ENCODE results near the gene TKTL2. TPM values are rescaled to one million over a fixed set of nuclear protein-coding genes. Genes with fewer than 3 reads are reported as not detected.
"Not testable (repeated sequence)": the region's sequence is repeated elsewhere in the genome, so short reads cannot be mapped to it uniquely, and the experiment has no call there.

The TKTL2 gene
- polyA plus RNA-seq, 3 donors from 2014 or later: not detected

DNA sequence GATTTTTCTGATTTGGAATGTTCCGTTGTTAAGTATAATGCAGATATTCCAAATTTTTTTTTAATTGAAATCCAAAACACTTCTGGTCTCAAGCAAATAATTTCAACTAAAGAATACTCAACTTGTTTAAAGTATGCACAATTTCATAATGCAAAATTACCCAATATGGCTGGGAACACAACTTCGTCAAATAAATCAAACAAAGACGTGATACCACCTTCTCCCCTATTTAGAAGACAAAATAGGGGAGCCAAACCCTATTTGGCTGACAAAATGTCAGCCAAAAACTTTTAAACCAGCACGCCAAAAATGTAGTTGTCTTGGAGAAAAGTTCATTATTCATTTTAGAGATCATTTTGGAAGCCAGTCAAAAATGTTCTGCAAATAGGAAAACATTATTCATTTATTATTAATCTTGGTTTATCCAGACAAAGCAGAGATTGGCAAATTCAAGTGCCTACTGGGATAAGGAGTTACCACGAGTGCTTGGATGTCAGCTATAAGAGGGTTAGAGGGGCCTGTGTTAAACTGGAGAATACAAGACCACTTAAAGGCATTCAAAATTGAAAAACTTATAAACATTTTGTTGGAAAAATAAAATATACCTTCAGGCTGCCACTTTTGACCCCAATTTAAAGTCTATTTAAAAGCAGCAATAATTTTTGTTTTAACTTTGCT is 3.3 kb upstream of the TKTL2 start:
- Mint-ChIP-seq H3K4me1 (no peaks in the 10 kb centered on the region), H3K27ac (no peak overlapping the region), H3K9me3 (no peaks in the 10 kb centered on the region), H3K27me3 (ENCODE audit: low read depth in 3 of 3) (peaks cover 0 to 6% (median 2%) of the 10 kb centered on the region in 3 donors), H3K4me3 (no peak overlapping the region), H3K36me3 (no peaks in the 10 kb centered on the region)
- DNase-seq: no peak

DNA sequence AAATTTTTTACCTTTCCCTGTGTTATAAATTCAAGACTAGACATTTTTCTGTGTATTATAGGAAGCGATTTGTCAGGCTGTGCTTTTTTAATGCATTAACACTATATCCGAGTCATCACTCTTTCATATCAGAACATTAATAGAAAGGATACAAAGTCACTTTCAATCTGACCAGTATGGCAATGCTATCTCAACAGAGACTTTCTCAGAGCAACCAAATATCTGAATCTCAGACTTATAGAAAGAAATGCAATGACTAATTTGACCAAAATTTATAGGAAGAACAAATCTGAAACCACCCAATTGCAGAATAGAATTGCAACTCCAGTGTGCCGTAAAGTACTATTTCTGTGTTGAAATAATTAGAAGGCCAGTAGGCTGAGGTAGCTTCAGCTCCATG is 473 bp upstream of the TKTL2 start:
- no peaks in the 10 kb centered on the region for H3K9me3 Mint-ChIP-seq
- H3K36me3 Mint-ChIP-seq: no peaks in the 10 kb centered on the region
- no peak for DNase-seq
- H3K4me1 Mint-ChIP-seq: no peaks in the 10 kb centered on the region
- peaks cover 2 to 6% (median 3%) of the 10 kb centered on the region in 3 donors for H3K27me3 Mint-ChIP-seq (ENCODE audit: low read depth in 3 of 3)
- no peak overlapping the region for H3K4me3 Mint-ChIP-seq
- H3K27ac Mint-ChIP-seq: no peak overlapping the region

DNA sequence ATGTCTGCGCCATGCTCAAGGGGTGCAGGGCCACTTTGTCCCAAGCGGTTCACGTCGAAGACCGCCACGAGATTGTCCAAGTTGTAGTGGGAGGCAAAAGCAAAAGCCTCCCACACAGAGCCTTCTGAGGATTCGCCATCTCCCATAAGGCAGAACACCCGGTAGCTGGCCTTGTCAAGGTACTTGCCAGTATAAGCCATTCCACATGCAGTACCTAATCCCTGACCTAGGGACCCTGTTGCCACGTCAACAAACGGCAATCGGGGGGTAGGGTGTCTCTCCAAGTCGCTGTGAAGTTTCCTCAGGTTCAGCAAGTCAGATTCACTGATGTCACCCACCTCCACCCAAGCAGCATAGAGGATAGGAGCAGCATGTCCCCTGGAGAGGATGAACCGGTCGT is 424 bp downstream of the TKTL2 start:
- Mint-ChIP-seq H3K4me1 (no peaks in the 10 kb centered on the region), H3K27ac (no peak overlapping the region), H3K9me3 (no peaks in the 10 kb centered on the region), H3K4me3 (no peak overlapping the region), H3K27me3 (ENCODE audit: low read depth in 3 of 3) (peaks cover 3 to 5% (median 4%) of the 10 kb centered on the region in 3 donors), H3K36me3 (no peaks in the 10 kb centered on the region)
- no peak for DNase-seq

GRCh38 chr4:163470391-163470790 is 3.2 kb downstream of the TKTL2 start:
- Mint-ChIP-seq H3K36me3 (no peaks in the 10 kb centered on the region), H3K9me3 (no peaks in the 10 kb centered on the region), H3K27ac (no peak overlapping the region), H3K4me3 (no peak overlapping the region), H3K27me3 (ENCODE audit: low read depth in 3 of 3) (peaks cover 3 to 6% (median 5%) of the 10 kb centered on the region in 3 donors), H3K4me1 (no peaks in the 10 kb centered on the region)
- no peak for DNase-seq

GRCh38 chr4:163467082-163467770 is 6.3 kb downstream of the TKTL2 start:
- Mint-ChIP-seq H3K4me3 (no peak overlapping the region), H3K27ac (no peak overlapping the region), H3K9me3 (no peaks in the 10 kb centered on the region), H3K4me1 (no peaks in the 10 kb centered on the region), H3K36me3 (no peaks in the 10 kb centered on the region), H3K27me3 (ENCODE audit: low read depth in 3 of 3) (peaks cover 4 to 10% (median 5%) of the 10 kb centered on the region in 3 donors)
- DNase-seq: no peak

DNA sequence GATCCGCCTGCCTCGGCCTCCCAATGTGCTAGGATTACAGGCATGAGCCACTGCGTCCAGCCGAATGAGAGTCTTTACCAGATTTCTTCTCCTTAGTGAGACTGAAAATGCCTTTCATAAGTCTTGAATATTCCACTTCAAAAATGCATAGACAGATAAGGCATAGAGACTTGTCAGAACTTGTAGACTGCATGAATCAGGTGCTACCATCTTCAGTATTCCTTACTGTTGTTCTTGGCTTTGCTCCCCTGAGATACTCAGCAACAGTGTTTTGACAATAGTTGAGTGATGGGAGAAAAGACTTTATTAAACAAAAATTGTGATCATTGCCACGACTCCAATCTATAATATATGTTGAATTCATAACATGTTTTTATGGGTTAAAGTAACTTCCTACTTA is 11.0 kb downstream of the TKTL2 start:
- no peaks in the 10 kb centered on the region for H3K9me3 Mint-ChIP-seq
- peaks cover 0 to 15% (median 2%) of the 10 kb centered on the region in 3 donors for H3K27me3 Mint-ChIP-seq (ENCODE audit: low read depth in 3 of 3)
- DNase-seq: no peak
- no peaks in the 10 kb centered on the region for H3K4me1 Mint-ChIP-seq
- H3K4me3 Mint-ChIP-seq: no peak overlapping the region
- no peak overlapping the region for H3K27ac Mint-ChIP-seq
- no peaks in the 10 kb centered on the region for H3K36me3 Mint-ChIP-seq

- Mint-ChIP-seq H3K27ac (no peak overlapping the region), H3K9me3 (peaks cover 0 to 3% (median 0%) of the 10 kb centered on the region in 6 donors), H3K4me3 (no peak overlapping the region), H3K27me3 (ENCODE audit: low read depth in 3 of 3) (peaks cover 5 to 8% (median 6%) of the 10 kb centered on the region in 3 donors), H3K36me3 (no peaks in the 10 kb centered on the region), H3K4me1 (no peaks in the 10 kb centered on the region)
- no peak for DNase-seq
Measured at GRCh38 chr4:163448540-163449203, 24.9 kb downstream of the TKTL2 start.

GRCh38 chr4:163447481-163447880 is 26.1 kb downstream of the TKTL2 start:
- H3K27ac Mint-ChIP-seq: no peak overlapping the region

DNA sequence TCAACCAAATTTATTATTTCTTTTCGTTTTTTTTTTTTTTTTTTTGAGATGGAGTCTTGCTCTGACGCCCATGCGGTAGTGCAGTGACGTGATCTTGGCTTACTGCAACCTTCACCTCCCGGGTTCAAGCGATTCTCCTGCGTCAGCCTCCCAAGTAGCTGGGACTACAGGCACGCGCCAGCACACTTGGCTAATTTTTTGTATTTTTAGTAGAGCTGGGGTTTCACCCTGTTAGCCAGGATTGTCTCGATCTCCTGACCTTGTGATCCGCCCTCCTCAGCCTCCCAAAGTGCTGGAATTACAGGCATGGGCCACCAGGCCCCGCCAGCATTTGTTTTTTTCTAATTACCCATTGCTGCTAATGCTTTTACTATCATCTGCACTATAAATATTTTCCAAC is 26.5 kb downstream of the TKTL2 start:
- DNase-seq; H3K4me3 Mint-ChIP-seq; H3K9me3 Mint-ChIP-seq; H3K27ac Mint-ChIP-seq; H3K36me3 Mint-ChIP-seq; H3K27me3 Mint-ChIP-seq (ENCODE audit: low read depth in 3 of 3); H3K4me1 Mint-ChIP-seq: not testable (repeated sequence)

More at GRCh38 chr4:163447481-163447880, 26.1 kb downstream of the TKTL2 start:
- Mint-ChIP-seq H3K27me3 (ENCODE audit: low read depth in 3 of 3) (peaks cover 5 to 8% (median 6%) of the 10 kb centered on the region in 3 donors), H3K4me3 (no peak overlapping the region), H3K36me3 (no peaks in the 10 kb centered on the region), H3K4me1 (no peaks in the 10 kb centered on the region), H3K9me3 (peaks cover 0 to 3% (median 0%) of the 10 kb centered on the region in 6 donors)
- DNase-seq: no peak

DNA sequence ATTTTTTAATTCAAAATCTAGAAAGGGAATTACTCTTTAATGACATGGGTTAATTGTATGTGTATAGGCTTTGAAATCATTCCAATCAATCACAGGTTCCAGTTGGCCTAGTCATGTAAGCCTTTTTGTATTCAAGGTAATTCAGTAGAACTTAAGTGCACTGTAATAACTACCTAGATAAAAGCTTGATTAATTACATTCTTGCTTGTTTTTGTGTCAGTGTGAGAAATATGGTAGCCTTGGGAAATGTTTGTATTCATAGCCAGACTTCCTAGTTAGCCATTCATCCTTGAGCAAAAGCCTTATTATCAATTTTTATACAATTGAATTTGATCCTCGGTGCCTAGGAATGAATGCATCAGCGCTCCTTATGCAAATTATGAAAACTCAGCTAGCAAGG is 33.5 kb downstream of the TKTL2 start:
- H3K27me3 Mint-ChIP-seq (ENCODE audit: low read depth in 3 of 3): peaks cover 0 to 4% (median 2%) of the 10 kb centered on the region in 3 donors
- no peaks in the 10 kb centered on the region for H3K4me1 Mint-ChIP-seq
- H3K36me3 Mint-ChIP-seq: no peaks in the 10 kb centered on the region
- H3K9me3 Mint-ChIP-seq: no peaks in the 10 kb centered on the region
- H3K27ac Mint-ChIP-seq: no peak overlapping the region
- H3K4me3 Mint-ChIP-seq: no peak overlapping the region
- no peak for DNase-seq

Other genes starting within 250 kb of the TKTL2 start
- not detected for gene NPY1R, start 141.2 kb downstream of the TKTL2 start, polyA plus RNA-seq
- gene NPY5R, start 129.9 kb downstream of the TKTL2 start, polyA plus RNA-seq: not detected
- gene TMA16, start 20.9 kb upstream of the TKTL2 start, polyA plus RNA-seq: 10 to 100 TPM in 2 of 3 donors, 1 to 10 TPM in 1; 8.7 to 12.8 (median 10.8) TPM

Data from immature natural killer cell (primary cell).